ENCODE data around the gene LGALS3BP. TPM values are rescaled to one million over a fixed set of nuclear protein-coding genes. Genes with fewer than 3 reads are reported as not detected.

LGALS3BP gene
- total and polyA plus RNA-seq, 7 experiments from 2014 or later: 44.7 to 267 (median 69.1) TPM

DNA sequence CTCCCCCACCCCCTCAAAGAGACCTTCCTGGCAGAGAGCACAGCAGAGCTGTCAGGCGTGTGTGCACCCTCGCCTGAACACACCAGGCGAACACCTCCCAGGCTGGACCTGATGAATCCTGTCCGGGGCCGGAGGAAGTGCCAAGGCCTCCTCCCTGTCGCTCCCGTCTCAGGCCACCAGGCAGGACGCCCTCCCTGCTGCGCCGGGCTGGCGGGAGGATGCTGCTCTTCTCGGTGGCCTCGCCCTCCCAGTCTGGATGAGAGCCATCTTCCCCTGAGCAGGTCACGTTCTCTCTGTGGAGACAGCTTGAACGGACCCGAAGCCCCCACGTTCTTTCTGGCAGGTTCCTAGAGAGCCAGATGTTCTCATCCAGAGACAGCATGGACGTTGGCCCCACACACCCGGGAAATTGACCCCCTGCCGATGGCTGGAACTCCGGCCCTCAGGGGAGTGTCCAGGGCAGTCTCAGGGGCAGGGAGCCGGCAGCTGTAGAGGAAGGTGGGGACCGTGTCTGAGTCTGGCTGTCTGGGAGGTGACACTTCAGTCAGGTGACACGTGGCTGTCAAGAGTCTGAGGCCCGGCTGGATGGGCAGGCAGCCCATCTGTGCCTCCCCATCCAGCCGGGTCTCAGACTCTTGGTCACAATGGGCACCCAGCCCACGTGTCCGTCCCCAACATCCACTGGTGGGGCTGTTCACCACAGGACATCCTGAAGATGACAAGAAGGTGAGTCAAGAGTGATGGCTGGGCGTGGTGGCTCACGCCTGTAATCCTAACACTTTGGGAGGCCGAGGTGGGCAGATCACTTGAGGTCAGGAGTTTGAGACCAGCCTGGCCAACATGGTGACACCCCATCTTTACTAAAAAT lies 49.6 kb downstream of the LGALS3BP start:
- Mint-ChIP-seq H3K9me3 (no peaks in the 10 kb centered on the region), H3K36me3 (no peaks in the 10 kb centered on the region), H3K27ac (no peak overlapping the region), H3K4me3 (no peak overlapping the region), H3K4me1 (peaks cover 0 to 3% (median 0%) of the 10 kb centered on the region in 7 donors), H3K27me3 (peaks cover 0 to 32% (median 0%) of the 10 kb centered on the region in 5 donors)
- ChIA-PET CTCF (no interaction called here), POLR2A (no interaction called here)
- Histone ChIP-seq H3K36me3 (ENCODE audit: control insufficient read depth in 2 of 3, insufficient read depth in 3 of 3, low read length in 3 of 3) (no peaks in the 10 kb centered on the region), H3K4me1 (ENCODE audit: control insufficient read depth in 2 of 2, insufficient read depth in 2 of 2, low read length in 2 of 2) (peaks cover 0 to 4% of the 10 kb centered on the region in 2 donors), H3K4me3 (ENCODE audit: low read length) (no peak overlapping the region), H3K27me3 (ENCODE audit: control insufficient read depth in 2 of 2, insufficient read depth in 2 of 2, low read length in 2 of 2) (no peaks in the 10 kb centered on the region), H3K27ac (ENCODE audit: low read depth, low read length) (no peak overlapping the region), H3K9me3 (ENCODE audit: control insufficient read depth in 2 of 3, low read length in 3 of 3) (no peaks in the 10 kb centered on the region)
- intact Hi-C loops (cut with micrococcal nuclease): loop anchor here in 1 of 2 donors (5.0 kb wide), 1 partner anchor 42 kb away; no protein-coding TSS in a partner anchor
- no peak for DNase-seq
- no peak for ATAC-seq

GRCh38 chr17:78925662-78926555 lies 53.8 kb downstream of the LGALS3BP start:
- intact Hi-C loops (cut with micrococcal nuclease): loop anchor here in 1 of 2 donors (1.0 to 5.0 kb wide), 4 partner anchors 35 to 86 kb away; partner anchors contain the start of gene USP36
- Histone ChIP-seq H3K4me3 (ENCODE audit: low read length) (no peak overlapping the region), H3K27me3 (ENCODE audit: control insufficient read depth in 2 of 2, insufficient read depth in 2 of 2, low read length in 2 of 2) (no peaks in the 10 kb centered on the region), H3K36me3 (ENCODE audit: control insufficient read depth in 2 of 3, insufficient read depth in 3 of 3, low read length in 3 of 3) (no peaks in the 10 kb centered on the region), H3K4me1 (ENCODE audit: control insufficient read depth in 2 of 2, insufficient read depth in 2 of 2, low read length in 2 of 2) (peaks cover 0 to 7% of the 10 kb centered on the region in 2 donors), H3K27ac (ENCODE audit: low read depth, low read length) (peak overlapping the region; percentile 32), H3K9me3 (ENCODE audit: control insufficient read depth in 2 of 3, low read length in 3 of 3) (no peaks in the 10 kb centered on the region)
- Mint-ChIP-seq H3K27ac (peak overlapping the region in 1 of 9 donors; percentile 3), H3K4me1 (peaks cover 7 to 19% (median 12%) of the 10 kb centered on the region in 7 donors), H3K36me3 (no peaks in the 10 kb centered on the region), H3K4me3 (peak overlapping the region in 7 of 10 donors; percentile 19 to 83 (median 49)), H3K9me3 (no peaks in the 10 kb centered on the region), H3K27me3 (peaks cover 0 to 48% (median 0%) of the 10 kb centered on the region in 5 donors)
- ATAC-seq (peak; percentile 28), DNase-seq (no peak)
- ChIA-PET POLR2A (interaction anchor here (0.6 to 0.7 kb wide), 2 partner anchors 74 to 94 kb away, joined by 3 read pairs; no protein-coding TSS in a partner anchor), CTCF (no interaction called here)

GRCh38 chr17:78925234-78925633 lies 54.5 kb downstream of the LGALS3BP start, which contains the start of gene TIMP2:
TIMP2 (minus strand) TSS chr17:78925387; CDS start chr17:78925088, 299 bp downstream.
- Histone ChIP-seq H3K27me3 (ENCODE audit: control insufficient read depth in 2 of 2, insufficient read depth in 2 of 2, low read length in 2 of 2) (no peaks in the 10 kb centered on the region), H3K4me3 (ENCODE audit: low read length) (peak within 1 kb of the TSS; percentile 49), H3K9me3 (ENCODE audit: control insufficient read depth in 2 of 3, low read length in 3 of 3) (no peaks in the 10 kb centered on the region), H3K27ac (ENCODE audit: low read depth, low read length) (peak within 1 kb of the TSS; percentile 32), H3K4me1 (ENCODE audit: control insufficient read depth in 2 of 2, insufficient read depth in 2 of 2, low read length in 2 of 2) (peaks cover 0 to 7% of the 10 kb centered on the region in 2 donors), H3K36me3 (ENCODE audit: control insufficient read depth in 2 of 3, insufficient read depth in 3 of 3, low read length in 3 of 3) (no peaks in the 10 kb centered on the region)
- ChIA-PET CTCF (no interaction called here), POLR2A (no interaction called here)
- H3K4me1 Mint-ChIP-seq: peaks cover 7 to 19% (median 12%) of the 10 kb centered on the region in 7 donors
- ATAC-seq: peak; percentile 89
- intact Hi-C loops (cut with micrococcal nuclease): loop anchor here in 1 of 2 donors (1.0 to 5.0 kb wide), 4 partner anchors 34 to 85 kb away; partner anchors contain the start of gene USP36
- no peaks in the 10 kb centered on the region for H3K9me3 Mint-ChIP-seq
- no peaks in the 10 kb centered on the region for H3K36me3 Mint-ChIP-seq
- DNase-seq: peak; percentile 54 to 78 (median 74)
- peaks cover 0 to 48% (median 0%) of the 10 kb centered on the region in 5 donors for H3K27me3 Mint-ChIP-seq
- peak within 1 kb of the TSS in 1 of 9 donors; percentile 3 for H3K27ac Mint-ChIP-seq
- H3K4me3 Mint-ChIP-seq: peak within 1 kb of the TSS; percentile 62 to 88 (median 80)

GRCh38 chr17:78924481-78925151 lies 55.1 kb downstream of the LGALS3BP start:
- no peak for DNase-seq
- H3K4me3 ChIP-seq (ENCODE audit: low read length): peak overlapping the region; percentile 49
- no peak for ATAC-seq
- peaks cover 0 to 48% (median 0%) of the 10 kb centered on the region in 5 donors for H3K27me3 Mint-ChIP-seq
- H3K9me3 Mint-ChIP-seq: no peaks in the 10 kb centered on the region
- CTCF ChIA-PET: no interaction called here
- H3K4me3 Mint-ChIP-seq: peak overlapping the region in 9 of 10 donors; percentile 33 to 88 (median 80)
- H3K9me3 ChIP-seq (ENCODE audit: control insufficient read depth in 2 of 3, low read length in 3 of 3): no peaks in the 10 kb centered on the region
- H3K36me3 ChIP-seq (ENCODE audit: control insufficient read depth in 2 of 3, insufficient read depth in 3 of 3, low read length in 3 of 3): no peaks in the 10 kb centered on the region
- H3K27me3 ChIP-seq (ENCODE audit: control insufficient read depth in 2 of 2, insufficient read depth in 2 of 2, low read length in 2 of 2): no peaks in the 10 kb centered on the region
- H3K27ac Mint-ChIP-seq: no peak overlapping the region
- no peaks in the 10 kb centered on the region for H3K36me3 Mint-ChIP-seq
- peaks cover 7 to 19% (median 12%) of the 10 kb centered on the region in 7 donors for H3K4me1 Mint-ChIP-seq
- POLR2A ChIA-PET: no interaction called here
- H3K27ac ChIP-seq (ENCODE audit: low read depth, low read length): peak overlapping the region; percentile 29
- peaks cover 0 to 7% of the 10 kb centered on the region in 2 donors for H3K4me1 ChIP-seq (ENCODE audit: control insufficient read depth in 2 of 2, insufficient read depth in 2 of 2, low read length in 2 of 2)
- intact Hi-C loops (cut with micrococcal nuclease): loop anchor here (1.0 to 5.0 kb wide), 5 partner anchors 34 to 84 kb away; partner anchors contain the start of gene USP36 (in 1 of the 2)

DNA sequence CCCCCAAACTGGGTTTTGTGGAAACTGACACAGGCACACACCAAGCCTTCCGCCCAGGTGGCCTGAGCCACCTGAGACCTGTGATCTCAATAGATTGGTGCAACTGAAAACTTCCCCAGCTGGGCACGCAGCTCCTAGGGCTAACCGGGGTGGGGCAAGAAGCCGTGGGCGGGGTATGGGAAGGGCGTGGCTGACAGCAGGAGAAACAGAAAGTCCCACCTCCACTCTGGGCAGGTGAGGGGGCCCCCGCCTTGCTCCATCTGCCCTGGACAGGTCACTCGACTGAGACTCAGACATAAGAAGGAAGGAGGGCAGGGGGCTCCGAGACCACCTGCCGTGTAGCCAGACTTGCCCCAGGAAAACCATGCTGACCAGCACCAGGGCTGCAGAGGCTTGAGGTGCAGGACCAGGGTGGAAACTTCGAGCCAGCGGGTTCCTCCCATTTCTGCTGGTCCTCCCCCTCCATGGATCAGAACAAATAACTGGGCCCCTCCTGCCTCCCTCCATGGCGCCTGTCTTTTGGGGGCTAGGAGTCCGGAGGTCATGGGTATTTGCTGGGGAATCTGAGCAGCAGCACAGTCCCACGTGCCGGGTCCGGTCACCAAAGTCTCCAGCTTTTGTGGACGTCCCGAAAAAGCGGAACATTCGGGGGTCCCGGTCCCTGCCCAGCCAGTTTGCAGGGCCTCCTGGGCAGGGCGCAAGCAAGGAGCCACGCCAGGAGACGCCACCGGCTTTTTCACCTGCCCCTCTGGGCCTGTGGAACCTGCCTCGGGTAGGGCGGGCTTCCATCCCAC lies 55.9 kb downstream of the LGALS3BP start:
- CTCF ChIA-PET: interaction anchor here (1.5 kb wide), 1 partner anchor 58 kb away, joined by 6 read pairs; no protein-coding TSS in a partner anchor
- intact Hi-C loops (cut with micrococcal nuclease): loop anchor here (2.0 to 5.0 kb wide), 2 partner anchors 33 to 57 kb away; no protein-coding TSS in a partner anchor
- peaks cover 0 to 7% of the 10 kb centered on the region in 2 donors for H3K4me1 ChIP-seq (ENCODE audit: control insufficient read depth in 2 of 2, insufficient read depth in 2 of 2, low read length in 2 of 2)

More for the DNA sequence above, 55.9 kb downstream of the LGALS3BP start:
- Mint-ChIP-seq H3K9me3 (no peaks in the 10 kb centered on the region), H3K4me1 (peaks cover 7 to 19% (median 12%) of the 10 kb centered on the region in 7 donors), H3K27me3 (peaks cover 0 to 46% (median 0%) of the 10 kb centered on the region in 5 donors), H3K36me3 (no peaks in the 10 kb centered on the region), H3K27ac (peak overlapping the region in 6 of 9 donors; percentile 9 to 83 (median 63)), H3K4me3 (peak overlapping the region; percentile 74 to 88 (median 80))
- Histone ChIP-seq H3K9me3 (ENCODE audit: control insufficient read depth in 2 of 3, low read length in 3 of 3) (no peaks in the 10 kb centered on the region), H3K4me3 (ENCODE audit: low read length) (peak overlapping the region; percentile 49), H3K27me3 (ENCODE audit: control insufficient read depth in 2 of 2, insufficient read depth in 2 of 2, low read length in 2 of 2) (no peaks in the 10 kb centered on the region), H3K36me3 (ENCODE audit: control insufficient read depth in 2 of 3, insufficient read depth in 3 of 3, low read length in 3 of 3) (no peaks in the 10 kb centered on the region), H3K27ac (ENCODE audit: low read depth, low read length) (no peak overlapping the region)
- POLR2A ChIA-PET: no interaction called here
- peak; percentile 30 to 54 (median 43) for DNase-seq
- ATAC-seq: peak; percentile 70
